DOHH2 (cell line): Measurements from ENCODE around the gene TUBB8.
"Not testable (repeated sequence)": the region's sequence is repeated elsewhere in the genome, so short reads cannot be mapped to it uniquely, and the experiment has no call there.

Experiments
- H3F3A ChIP-seq: fragments of 200-600 bp; sonication (generic), shearing (Covaris generic); 2 replicates; pipeline ENCODE4 v1.6.0; 2016; ENCODE audit warnings: antibody characterized with exemption, mild to moderate bottlenecking; ENCODE audit not compliant: control insufficient read depth, insufficient read depth
- H3K27ac ChIP-seq: fragments of 200-600 bp; sonication (generic); 2 replicates; pipeline ENCODE4 v1.5.1; 2014; ENCODE audit warnings: low read depth, mild to moderate bottlenecking, low read length, moderate library complexity
- H3K27me3 ChIP-seq: fragments of 200-600 bp; sonication (generic); 2 replicates; pipeline ENCODE4 v1.6.1; 2014; ENCODE audit warnings: mild to moderate bottlenecking, low read length, mixed read lengths; ENCODE audit not compliant: control insufficient read depth
- H3K36me3 ChIP-seq: fragments of 200-600 bp; sonication (generic); 2 replicates; pipeline ENCODE4 v1.6.1; 2014; ENCODE audit warnings: mild to moderate bottlenecking, low read length, moderate library complexity, mixed read lengths; ENCODE audit not compliant: control insufficient read depth
- H3K4me1 ChIP-seq: fragments of 200-600 bp; sonication (generic); 2 replicates; pipeline ENCODE4 v1.6.1; 2014; ENCODE audit warnings: mild to moderate bottlenecking, low read length, mixed read lengths; ENCODE audit not compliant: control insufficient read depth
- H3K4me2 ChIP-seq: fragments of 200-600 bp; sonication (generic); 2 replicates; pipeline ENCODE4 v1.6.0; 2014; ENCODE audit warnings: mild to moderate bottlenecking, low read length, moderate library complexity
- H3K4me3 ChIP-seq: fragments of 200-600 bp; sonication (generic); 2 replicates; pipeline ENCODE4 v1.5.1; 2014; ENCODE audit warnings: mild to moderate bottlenecking, low read length, mixed read lengths
- H3K79me2 ChIP-seq: fragments of 200-600 bp; sonication (generic); 2 replicates; pipeline ENCODE4 v1.6.1; 2014; ENCODE audit warnings: mild to moderate bottlenecking, low read length, mixed read lengths; ENCODE audit not compliant: control insufficient read depth
- H3K9me2 ChIP-seq: fragments of 200-600 bp; sonication (generic); replicated peaks from 2 replicates; pipeline ENCODE4 v1.6.1; 2014; ENCODE audit warnings: mild to moderate bottlenecking, low read length, mixed read lengths; ENCODE audit not compliant: control insufficient read depth
- H3K9me3 ChIP-seq: fragments of 200-600 bp; sonication (generic); 2 replicates; pipeline ENCODE4 v1.6.1; 2014; ENCODE audit warnings: antibody characterized with exemption, low read length, mixed read lengths; ENCODE audit not compliant: control insufficient read depth, insufficient read depth
- H4K20me1 ChIP-seq: fragments of 200-600 bp; sonication (generic); 2 replicates; pipeline ENCODE4 v1.6.0; 2014; ENCODE audit warnings: low read depth, mild to moderate bottlenecking, antibody characterized with exemption, low read length, moderate library complexity; ENCODE audit not compliant: control insufficient read depth, insufficient read depth
- EZH2phosphoT487 ChIP-seq: fragments of 200-600 bp; sonication (generic); IDR thresholded peaks from 2 replicates; pipeline ENCODE4 v1.6.1; 2017; ENCODE audit warnings: borderline replicate concordance, mild to moderate bottlenecking, antibody characterized with exemption, low read length, moderate library complexity, mixed read lengths
- TF ChIP-seq, protein P1 (sequence below): fragments of 200-600 bp; sonication (generic); IDR thresholded peaks from one replicate; pipeline ENCODE4 v1.5.1; 2014; ENCODE audit warnings: antibody characterized with exemption, mild to moderate bottlenecking, low read depth, low read length; ENCODE audit not compliant: poor library complexity, severe bottlenecking

Gene TUBB8

DNA sequence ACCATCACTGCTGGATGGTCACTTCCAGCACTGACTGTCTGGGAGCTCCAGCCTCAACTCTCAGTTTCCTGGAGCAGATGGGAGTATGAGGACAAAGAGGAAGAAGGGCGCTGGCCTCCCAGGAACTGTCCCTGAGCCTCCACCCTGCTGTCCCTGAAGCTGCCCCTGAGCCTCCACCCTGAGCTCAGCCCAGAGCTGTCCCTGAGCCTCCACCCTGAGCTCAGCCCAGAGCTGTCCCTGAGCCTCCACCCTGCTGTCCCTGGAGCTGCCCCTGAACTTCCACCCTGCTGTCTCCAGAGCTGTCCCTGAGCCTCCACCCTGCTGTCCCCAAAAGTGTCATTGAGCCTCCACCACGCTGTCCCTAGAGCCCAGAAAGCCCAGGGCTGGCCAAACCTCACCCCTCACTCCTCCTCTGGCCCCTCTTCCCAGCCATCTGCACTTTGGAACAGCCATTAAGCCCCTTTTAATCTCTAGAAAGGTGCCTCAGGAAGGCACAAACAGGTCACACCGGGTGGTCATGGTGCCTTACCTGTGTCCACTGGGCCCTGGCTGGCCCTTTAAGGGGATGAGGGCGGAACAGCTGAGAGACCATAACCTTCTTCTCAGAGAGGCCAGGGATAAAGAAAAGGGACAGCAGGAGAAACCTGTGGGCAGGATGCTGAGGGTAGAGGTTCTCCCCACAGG, 30.6 kb upstream of the TUBB8 start:
- Histone ChIP-seq H3K9me3 (no peaks in the 10 kb centered on the region), H3K4me1 (0 out of 2 replicates have a peak, but pooled peaks cover 4% of the 10 kb centered on the region), H3K27me3 (peaks cover 8% of the 10 kb centered on the region), H3F3A (no peaks in the 10 kb centered on the region), H3K4me2 (no peak overlapping the region), H3K36me3 (no peaks in the 10 kb centered on the region), H3K4me3 (no peak overlapping the region), H3K27ac (no peak overlapping the region), H4K20me1 (no peaks in the 10 kb centered on the region), H3K79me2 (no peaks in the 10 kb centered on the region), H3K9me2 (no peaks in the 10 kb centered on the region)
- TF ChIP-seq, protein P1, sequence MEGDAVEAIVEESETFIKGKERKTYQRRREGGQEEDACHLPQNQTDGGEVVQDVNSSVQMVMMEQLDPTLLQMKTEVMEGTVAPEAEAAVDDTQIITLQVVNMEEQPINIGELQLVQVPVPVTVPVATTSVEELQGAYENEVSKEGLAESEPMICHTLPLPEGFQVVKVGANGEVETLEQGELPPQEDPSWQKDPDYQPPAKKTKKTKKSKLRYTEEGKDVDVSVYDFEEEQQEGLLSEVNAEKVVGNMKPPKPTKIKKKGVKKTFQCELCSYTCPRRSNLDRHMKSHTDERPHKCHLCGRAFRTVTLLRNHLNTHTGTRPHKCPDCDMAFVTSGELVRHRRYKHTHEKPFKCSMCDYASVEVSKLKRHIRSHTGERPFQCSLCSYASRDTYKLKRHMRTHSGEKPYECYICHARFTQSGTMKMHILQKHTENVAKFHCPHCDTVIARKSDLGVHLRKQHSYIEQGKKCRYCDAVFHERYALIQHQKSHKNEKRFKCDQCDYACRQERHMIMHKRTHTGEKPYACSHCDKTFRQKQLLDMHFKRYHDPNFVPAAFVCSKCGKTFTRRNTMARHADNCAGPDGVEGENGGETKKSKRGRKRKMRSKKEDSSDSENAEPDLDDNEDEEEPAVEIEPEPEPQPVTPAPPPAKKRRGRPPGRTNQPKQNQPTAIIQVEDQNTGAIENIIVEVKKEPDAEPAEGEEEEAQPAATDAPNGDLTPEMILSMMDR: no peak
- TF ChIP-seq EZH2phosphoT487: no peak

DNA sequence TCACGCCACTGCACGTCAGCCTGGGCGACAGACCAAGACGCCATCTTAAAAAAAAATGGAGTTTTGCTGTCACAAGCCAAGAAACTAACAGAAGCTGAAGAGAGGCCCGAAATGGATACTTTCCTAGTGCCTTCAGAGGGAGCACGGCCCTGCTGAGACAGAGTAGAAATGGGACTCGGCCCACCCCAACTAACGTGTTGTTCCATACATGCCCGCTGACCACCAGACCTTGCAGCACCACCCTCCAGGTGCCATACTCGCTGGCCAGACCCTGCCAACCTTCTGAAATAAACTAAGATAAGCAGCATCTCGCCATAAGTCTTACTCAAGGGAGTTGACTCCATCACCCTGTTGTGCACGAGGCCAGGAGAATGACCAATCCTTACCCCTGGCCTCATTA, 29.5 kb upstream of the TUBB8 start:
- Histone ChIP-seq H3F3A (no peaks in the 10 kb centered on the region), H3K27me3 (peaks cover 8% of the 10 kb centered on the region), H3K27ac (no peak overlapping the region), H3K9me3 (no peaks in the 10 kb centered on the region), H3K4me3 (no peak overlapping the region), H3K4me2 (no peak overlapping the region), H4K20me1 (no peaks in the 10 kb centered on the region), H3K4me1 (0 out of 2 replicates have a peak, but pooled peaks cover 4% of the 10 kb centered on the region), H3K79me2 (no peaks in the 10 kb centered on the region), H3K36me3 (no peaks in the 10 kb centered on the region), H3K9me2 (no peaks in the 10 kb centered on the region)
- no peak for TF ChIP-seq EZH2phosphoT487
- TF ChIP-seq, protein P1: no peak

DNA sequence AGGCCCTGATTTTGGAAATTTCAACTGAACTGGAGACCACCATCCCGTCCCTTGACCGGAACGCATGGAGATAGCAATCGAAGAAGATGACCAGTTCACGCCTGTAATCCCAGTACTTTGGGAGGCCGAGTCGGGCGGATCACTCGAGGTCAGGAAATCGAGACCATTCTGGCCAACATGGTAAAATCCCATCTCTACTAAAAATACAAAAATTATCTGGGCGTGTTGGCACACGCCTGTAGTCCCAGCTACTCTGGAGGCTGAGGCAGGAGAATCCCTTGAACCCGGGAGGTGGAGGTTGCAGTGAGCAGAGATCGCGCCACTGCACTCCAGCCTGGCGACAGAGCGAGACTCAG, 25.1 kb upstream of the TUBB8 start:
- not testable (repeated sequence) for H4K20me1 ChIP-seq, H3F3A ChIP-seq, H3K36me3 ChIP-seq, H3K27me3 ChIP-seq, H3K4me3 ChIP-seq, H3K9me2 ChIP-seq, H3K9me3 ChIP-seq, H3K4me2 ChIP-seq, H3K79me2 ChIP-seq, H3K4me1 ChIP-seq, H3K27ac ChIP-seq

DNA sequence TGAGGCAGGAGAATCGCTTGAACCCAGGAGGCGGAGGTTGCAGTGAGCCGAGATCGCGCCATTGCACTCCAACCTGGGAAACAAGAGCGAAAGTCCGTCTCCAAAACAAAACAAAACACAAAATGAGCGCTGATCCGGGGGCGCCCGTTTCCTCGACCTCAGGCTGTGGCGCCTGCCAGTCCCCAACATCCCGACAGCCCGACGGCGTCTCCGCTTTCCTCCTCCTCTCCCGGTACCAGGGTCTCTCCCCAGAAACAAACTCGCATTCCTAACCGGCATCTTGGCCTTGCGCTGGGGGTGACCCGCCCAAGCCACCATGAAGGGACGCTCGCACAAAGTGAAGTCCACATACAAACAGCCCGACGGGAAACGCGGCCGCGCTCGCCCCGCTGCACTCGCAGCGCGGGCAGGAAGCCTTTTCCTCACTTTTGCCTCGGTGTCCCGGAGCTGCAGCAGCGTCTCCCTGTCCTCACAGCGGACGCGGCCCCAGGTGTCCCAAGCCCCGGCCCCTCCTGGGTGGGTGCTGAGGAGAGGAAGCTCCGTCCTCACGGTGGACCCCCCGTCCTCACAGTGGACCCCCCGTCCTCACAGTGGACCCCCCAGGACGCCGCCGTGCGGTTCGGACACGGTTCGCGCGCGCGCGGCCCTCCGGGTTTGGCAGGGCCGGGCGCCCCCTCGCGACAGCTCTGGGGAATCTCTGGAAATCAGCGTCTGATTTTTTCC, 24.6 kb upstream of the TUBB8 start:
- TF ChIP-seq, protein P1: peak; percentile 61
- not testable (repeated sequence) for H3K4me2 ChIP-seq, H3F3A ChIP-seq, H3K27ac ChIP-seq, H3K79me2 ChIP-seq, H3K9me2 ChIP-seq, H3K9me3 ChIP-seq, H3K4me3 ChIP-seq, H3K36me3 ChIP-seq, H3K27me3 ChIP-seq, H4K20me1 ChIP-seq, H3K4me1 ChIP-seq

DNA sequence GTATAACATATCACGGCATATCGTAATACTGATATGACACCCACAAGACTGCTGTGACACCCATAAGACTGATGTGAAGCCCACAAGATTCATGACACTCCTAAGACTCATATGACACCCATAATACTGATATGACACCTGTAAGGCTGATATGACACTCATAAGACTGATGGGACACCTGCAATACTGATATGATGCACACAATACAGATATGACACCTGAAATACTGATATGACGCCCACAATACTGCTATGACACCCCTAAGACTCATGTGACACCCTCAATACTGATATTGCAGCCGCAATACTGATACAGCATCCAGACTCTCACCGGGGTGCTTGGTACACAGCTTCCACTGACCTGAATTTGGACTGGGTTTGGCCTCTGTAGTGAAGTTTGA, 19.1 kb upstream of the TUBB8 start:
- not testable (repeated sequence) for H3K27me3 ChIP-seq, H3K9me3 ChIP-seq, H3K79me2 ChIP-seq, H3K9me2 ChIP-seq, H3K4me1 ChIP-seq, H3K4me3 ChIP-seq, H3K4me2 ChIP-seq, H3K27ac ChIP-seq, H3K36me3 ChIP-seq, H4K20me1 ChIP-seq, H3F3A ChIP-seq

DNA sequence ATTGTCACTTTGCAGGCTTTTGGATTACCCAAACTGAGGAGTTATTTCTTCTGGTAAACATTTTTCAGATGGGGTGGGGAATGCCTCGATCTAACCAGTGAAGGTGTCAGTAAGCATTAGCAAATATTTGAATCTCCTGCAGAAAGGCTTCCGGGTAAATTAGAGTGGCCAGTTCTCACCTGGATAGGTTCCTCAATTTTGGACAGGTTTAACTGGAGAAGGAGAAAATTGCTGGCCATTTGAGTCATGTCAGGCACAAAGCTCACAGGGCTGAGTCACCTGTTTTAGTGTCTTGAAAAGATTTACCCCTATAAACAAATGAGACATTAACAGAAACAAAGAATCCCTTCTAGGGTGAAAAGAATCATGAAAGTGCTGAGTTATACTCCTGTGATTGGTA, 830 bp upstream of the TUBB8 start:
- not testable (repeated sequence) for H3K9me3 ChIP-seq, H3K4me3 ChIP-seq, H4K20me1 ChIP-seq, H3K27me3 ChIP-seq, H3K27ac ChIP-seq, H3K36me3 ChIP-seq, H3K4me2 ChIP-seq, H3K9me2 ChIP-seq, H3F3A ChIP-seq, H3K79me2 ChIP-seq, H3K4me1 ChIP-seq
